Astrocyte (in vitro differentiated cells and primary cell): ENCODE results near the gene PRDM4. TPM values are rescaled to one million over a fixed set of nuclear protein-coding genes. Genes with fewer than 3 reads are reported as not detected.

ENCODE experiments used
- DNase-seq: peaks from one replicate; pipeline ENCODE4 v3.0.0-alpha.2; 2010; ENCODE audit warnings: low read depth
- FAIRE-seq: peaks from 2 replicates; lab custom pipeline; 2011; peaks lifted over from hg19 to GRCh38; lab: Jason Lieb, UNC
- H2AFZ ChIP-seq: 2 replicates; pipeline ENCODE4 v1.6.0; 2012; ENCODE audit warnings: low read depth, low read length, inconsistent platforms
- H3K27ac ChIP-seq: 2 replicates; pipeline ENCODE4 v1.5.1; 2011; ENCODE audit warnings: low read depth, low read length, inconsistent platforms
- H3K27me3 ChIP-seq: 2 replicates; pipeline ENCODE4 v1.6.0; 2011; ENCODE audit warnings: low read length, inconsistent platforms; ENCODE audit not compliant: insufficient read depth
- H3K36me3 ChIP-seq: 2 replicates; pipeline ENCODE4 v1.5.1; 2011; ENCODE audit warnings: low read length, inconsistent platforms; ENCODE audit not compliant: insufficient read depth
- H3K4me1 ChIP-seq: 2 replicates; pipeline ENCODE4 v1.5.1; 2011; ENCODE audit warnings: low read length, inconsistent platforms; ENCODE audit not compliant: insufficient read depth
- H3K4me2 ChIP-seq: 2 replicates; pipeline ENCODE4 v1.6.0; 2012; ENCODE audit warnings: low read length, inconsistent platforms
- H3K4me3 ChIP-seq: 2 replicates; pipeline ENCODE4 v1.5.1; 2011; ENCODE audit warnings: low read depth, mild to moderate bottlenecking, low read length, inconsistent platforms; ENCODE audit not compliant: insufficient read depth
- H3K79me2 ChIP-seq: 2 replicates; pipeline ENCODE4 v1.6.0; 2012; ENCODE audit warnings: mild to moderate bottlenecking, low read length, inconsistent platforms; ENCODE audit not compliant: insufficient read depth
- H3K9ac ChIP-seq: 2 replicates; pipeline ENCODE4 v1.6.0; 2012; ENCODE audit warnings: mild to moderate bottlenecking, low read length, inconsistent platforms
- H3K9me3 ChIP-seq: 2 replicates; pipeline ENCODE4 v1.5.1; 2012; ENCODE audit warnings: low read depth, mild to moderate bottlenecking, low read length, inconsistent platforms; ENCODE audit not compliant: insufficient read depth
- H4K20me1 ChIP-seq: 2 replicates; pipeline ENCODE4 v1.6.0; 2012; ENCODE audit warnings: low read length, inconsistent platforms; ENCODE audit not compliant: insufficient read depth
- H3K27ac Mint-ChIP-seq: one replicate; pipeline ENCODE4 v1.8.0; 2021; ENCODE audit warnings: mild to moderate bottlenecking, mixed read lengths; ENCODE audit not compliant: unreplicated experiment
- H3K27me3 Mint-ChIP-seq: one replicate; pipeline ENCODE4 v1.8.0; 2021; ENCODE audit warnings: low read depth, mixed read lengths; ENCODE audit not compliant: unreplicated experiment
- H3K36me3 Mint-ChIP-seq: one replicate; pipeline ENCODE4 v1.8.0; 2021; ENCODE audit warnings: low read depth, mixed read lengths; ENCODE audit not compliant: unreplicated experiment
- H3K4me1 Mint-ChIP-seq: one replicate; pipeline ENCODE4 v1.8.0; 2021; ENCODE audit warnings: low read depth, mixed read lengths; ENCODE audit not compliant: unreplicated experiment
- H3K4me3 Mint-ChIP-seq: one replicate; pipeline ENCODE4 v1.8.0; 2021; ENCODE audit warnings: mild to moderate bottlenecking, moderate library complexity, mixed read lengths; ENCODE audit not compliant: unreplicated experiment
- H3K9me3 Mint-ChIP-seq: one replicate; pipeline ENCODE4 v1.8.0; 2021; ENCODE audit warnings: mild to moderate bottlenecking, mixed read lengths; ENCODE audit not compliant: unreplicated experiment
- CTCF ChIP-seq: IDR thresholded peaks from 2 replicates; pipeline ENCODE4 v1.5.1; 2011; ENCODE audit warnings: low read depth, mild to moderate bottlenecking, inconsistent platforms, low read length, moderate library complexity; ENCODE audit not compliant: insufficient read depth
- EZH2 ChIP-seq: IDR thresholded peaks from 2 replicates; pipeline ENCODE4 v1.6.1; 2012; ENCODE audit warnings: mild to moderate bottlenecking, low read length, inconsistent platforms; ENCODE audit not compliant: insufficient read depth
- total RNA-seq: library from RNA; stranded (reverse); gene quantifications from 2 replicates; pipeline ENCODE4 v1.2.1, GENCODE V29; 2021

The PRDM4 gene
- total RNA-seq, 1 donor from 2014 or later: 30.5 TPM

- Histone ChIP-seq H3K27ac (peak within 1 kb of the TSS; percentile 85), H3K79me2 (peaks cover 34% of the 10 kb centered on the region), H3K9me3 (no peaks in the 10 kb centered on the region), H2AFZ (peak within 1 kb of the TSS; percentile 95), H3K9ac (peak within 1 kb of the TSS; percentile 92), H3K4me3 (peak within 1 kb of the TSS; percentile 91), H3K4me2 (peak within 1 kb of the TSS; percentile 94), H3K27me3 (peaks cover 3% of the 10 kb centered on the region), H3K4me1 (peaks cover 12% of the 10 kb centered on the region), H4K20me1 (peaks cover 8% of the 10 kb centered on the region), H3K36me3 (peaks cover 18% of the 10 kb centered on the region)
- DNase-seq (peak; percentile 88), FAIRE-seq (no peak)
- Mint-ChIP-seq H3K27ac (peak within 1 kb of the TSS; percentile 99), H3K9me3 (no peaks in the 10 kb centered on the region), H3K27me3 (peaks cover 3% of the 10 kb centered on the region), H3K4me1 (peaks cover 9% of the 10 kb centered on the region), H3K36me3 (no peaks in the 10 kb centered on the region), H3K4me3 (peak within 1 kb of the TSS; percentile 98)
- TF ChIP-seq CTCF (no peak), EZH2 (no peak)
These were observed 75.3 kb downstream of the PRDM4 start, which contains the start of gene PWP1 for GRCh38 chr12:107685360-107686248. TSS of gene PWP1 (plus strand) at chr12:107685799. CDS start at chr12:107685900, 101 bp downstream.

GRCh38 chr12:107684990-107685359 is 76.0 kb downstream of the PRDM4 start:
- no peak for DNase-seq
- peaks cover 9% of the 10 kb centered on the region for H3K4me1 Mint-ChIP-seq
- peak overlapping the region; percentile 91 for H3K4me3 ChIP-seq
- TF ChIP-seq CTCF: no peak
- no peak for TF ChIP-seq EZH2
- no peak for FAIRE-seq
- H3K9ac ChIP-seq: peak overlapping the region; percentile 92
- H2AFZ ChIP-seq: peak overlapping the region; percentile 80
- no peaks in the 10 kb centered on the region for H3K36me3 Mint-ChIP-seq
- peak overlapping the region; percentile 99 for H3K27ac Mint-ChIP-seq
- H3K27me3 ChIP-seq: peaks cover 3% of the 10 kb centered on the region
- H3K4me1 ChIP-seq: peaks cover 12% of the 10 kb centered on the region
- peaks cover 6% of the 10 kb centered on the region for H4K20me1 ChIP-seq
- peak overlapping the region; percentile 94 for H3K4me2 ChIP-seq
- peak overlapping the region; percentile 85 for H3K27ac ChIP-seq
- peak overlapping the region; percentile 98 for H3K4me3 Mint-ChIP-seq
- H3K79me2 ChIP-seq: peaks cover 34% of the 10 kb centered on the region
- H3K36me3 ChIP-seq: peaks cover 15% of the 10 kb centered on the region
- no peaks in the 10 kb centered on the region for H3K9me3 Mint-ChIP-seq
- H3K27me3 Mint-ChIP-seq: peaks cover 4% of the 10 kb centered on the region
- no peaks in the 10 kb centered on the region for H3K9me3 ChIP-seq
